Activated naive CD8-positive, alpha-beta T cell treated with anti-CD3 and anti-CD28 coated beads for 36 hours (primary cell): ENCODE data around the gene DST. TPM values are rescaled to one million over a fixed set of nuclear protein-coding genes. Genes with fewer than 3 reads are reported as not detected.

ENCODE experiments used
- DNase-seq: peaks from one replicate; pipeline ENCODE4 v3.0.0; 2021
- H3K27ac Mint-ChIP-seq: one replicate; pipeline ENCODE4 v1.8.0; 2022; ENCODE audit warnings: mild to moderate bottlenecking, moderate library complexity, mixed read lengths
- H3K27me3 Mint-ChIP-seq: one replicate; pipeline ENCODE4 v1.8.0; 2022; ENCODE audit warnings: mild to moderate bottlenecking, mixed read lengths
- H3K36me3 Mint-ChIP-seq: one replicate; pipeline ENCODE4 v1.8.0; 2021; ENCODE audit warnings: mild to moderate bottlenecking, mixed read lengths
- H3K4me1 Mint-ChIP-seq: one replicate; pipeline ENCODE4 v1.8.0; 2021; ENCODE audit warnings: mixed read lengths
- H3K4me3 Mint-ChIP-seq: one replicate; pipeline ENCODE4 v1.8.0; 2022; ENCODE audit warnings: mild to moderate bottlenecking, moderate library complexity, mixed read lengths
- H3K9me3 Mint-ChIP-seq: one replicate; pipeline ENCODE4 v1.8.0; 2022; ENCODE audit warnings: mixed read lengths
- total RNA-seq, 2 experiments: library from RNA; stranded (reverse); gene quantifications; one replicate each; pipeline ENCODE4 v1.2.3, GENCODE V29; 2021

The DST gene
- 1 to 10 TPM; 1.8 to 2.9 TPM for total RNA-seq

- no peaks in the 10 kb centered on the region for H3K4me1 Mint-ChIP-seq
- no peak for DNase-seq
- no peaks in the 10 kb centered on the region for H3K9me3 Mint-ChIP-seq
- no peak within 1 kb of the TSS for H3K4me3 Mint-ChIP-seq
- no peak within 1 kb of the TSS for H3K27ac Mint-ChIP-seq
- H3K27me3 Mint-ChIP-seq = peaks cover 3% of the 10 kb centered on the region
- no peaks in the 10 kb centered on the region for H3K36me3 Mint-ChIP-seq
Observed at GRCh38 chr6:56642366-56643261, at the start of gene DST. TSS of gene DST (minus strand) at chr6:56642889.

GRCh38 chr6:56691814-56692213 lies 49.1 kb upstream of the DST start:
- peaks cover 3% of the 10 kb centered on the region for H3K27me3 Mint-ChIP-seq
- H3K4me1 Mint-ChIP-seq = no peaks in the 10 kb centered on the region
- no peak overlapping the region for H3K27ac Mint-ChIP-seq
- H3K4me3 Mint-ChIP-seq = no peak overlapping the region
- no peaks in the 10 kb centered on the region for H3K36me3 Mint-ChIP-seq
- no peak for DNase-seq
- H3K9me3 Mint-ChIP-seq = no peaks in the 10 kb centered on the region

DNA sequence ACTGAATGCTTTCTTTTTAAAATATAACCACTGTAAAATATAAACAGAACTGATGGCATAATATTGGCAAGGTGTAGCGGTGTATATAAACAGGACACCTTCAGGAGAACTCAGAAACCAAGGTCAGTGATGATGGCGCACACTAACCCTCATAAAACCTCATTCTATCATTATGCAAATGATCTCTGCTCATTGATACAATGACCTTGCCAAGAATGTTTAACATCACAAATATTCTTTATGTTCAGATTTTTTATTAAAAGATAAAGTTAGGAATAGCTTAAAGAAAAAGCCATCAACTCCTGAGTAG lies 48.6 kb upstream of the DST start:
- Mint-ChIP-seq H3K4me1 (no peaks in the 10 kb centered on the region), H3K27me3 (no peaks in the 10 kb centered on the region)

GRCh38 chr6:56690519-56691285 lies 48.0 kb upstream of the DST start:
- Mint-ChIP-seq H3K9me3 (no peaks in the 10 kb centered on the region), H3K27ac (no peak overlapping the region), H3K4me3 (no peak overlapping the region), H3K4me1 (no peaks in the 10 kb centered on the region), H3K36me3 (no peaks in the 10 kb centered on the region), H3K27me3 (no peaks in the 10 kb centered on the region)
- no peak for DNase-seq

More for the DNA sequence above, 48.6 kb upstream of the DST start:
- H3K27ac Mint-ChIP-seq = no peak overlapping the region
- no peaks in the 10 kb centered on the region for H3K9me3 Mint-ChIP-seq
- DNase-seq = no peak
- H3K36me3 Mint-ChIP-seq = no peaks in the 10 kb centered on the region
- no peak overlapping the region for H3K4me3 Mint-ChIP-seq

GRCh38 chr6:56689663-56690062 lies 47.0 kb upstream of the DST start:
- Mint-ChIP-seq H3K4me1 (no peaks in the 10 kb centered on the region), H3K36me3 (no peaks in the 10 kb centered on the region), H3K27ac (no peak overlapping the region), H3K27me3 (peaks cover 5% of the 10 kb centered on the region), H3K4me3 (no peak overlapping the region), H3K9me3 (no peaks in the 10 kb centered on the region)
- DNase-seq = no peak

DNA sequence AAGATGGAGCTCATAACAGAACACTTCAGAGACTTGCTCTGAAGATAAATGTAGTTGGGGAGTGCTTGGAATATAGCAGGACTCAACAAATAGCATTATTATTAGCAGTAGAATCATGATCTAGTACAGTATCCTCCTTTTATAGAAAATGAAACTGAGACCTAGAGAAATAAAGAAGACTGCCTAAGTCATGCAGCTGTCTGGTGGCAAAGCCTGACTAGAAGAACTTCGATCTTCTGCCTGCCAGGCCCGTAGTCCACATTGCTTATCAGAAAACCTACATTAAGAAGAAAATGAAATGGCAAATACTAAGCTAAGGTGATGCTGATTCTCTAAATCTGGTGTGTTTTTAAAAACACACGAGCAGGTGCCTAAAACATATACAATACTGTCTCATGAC lies 46.4 kb upstream of the DST start:
- no peak overlapping the region for H3K4me3 Mint-ChIP-seq
- peaks cover 5% of the 10 kb centered on the region for H3K27me3 Mint-ChIP-seq
- H3K27ac Mint-ChIP-seq = no peak overlapping the region
- H3K9me3 Mint-ChIP-seq = no peaks in the 10 kb centered on the region
- no peak for DNase-seq
- H3K4me1 Mint-ChIP-seq = no peaks in the 10 kb centered on the region
- no peaks in the 10 kb centered on the region for H3K36me3 Mint-ChIP-seq

- Mint-ChIP-seq H3K27ac (no peak overlapping the region), H3K4me1 (no peaks in the 10 kb centered on the region), H3K9me3 (no peaks in the 10 kb centered on the region), H3K36me3 (no peaks in the 10 kb centered on the region), H3K4me3 (no peak overlapping the region), H3K27me3 (peaks cover 5% of the 10 kb centered on the region)
- DNase-seq = no peak
Observed at GRCh38 chr6:56688521-56688920, 45.8 kb upstream of the DST start.

- H3K36me3 Mint-ChIP-seq = no peaks in the 10 kb centered on the region
- peaks cover 5% of the 10 kb centered on the region for H3K27me3 Mint-ChIP-seq
- H3K27ac Mint-ChIP-seq = no peak overlapping the region
- DNase-seq = no peak
- H3K9me3 Mint-ChIP-seq = no peaks in the 10 kb centered on the region
- no peak overlapping the region for H3K4me3 Mint-ChIP-seq
- H3K4me1 Mint-ChIP-seq = no peaks in the 10 kb centered on the region
Observed at GRCh38 chr6:56687551-56687950, 44.9 kb upstream of the DST start.

DNA sequence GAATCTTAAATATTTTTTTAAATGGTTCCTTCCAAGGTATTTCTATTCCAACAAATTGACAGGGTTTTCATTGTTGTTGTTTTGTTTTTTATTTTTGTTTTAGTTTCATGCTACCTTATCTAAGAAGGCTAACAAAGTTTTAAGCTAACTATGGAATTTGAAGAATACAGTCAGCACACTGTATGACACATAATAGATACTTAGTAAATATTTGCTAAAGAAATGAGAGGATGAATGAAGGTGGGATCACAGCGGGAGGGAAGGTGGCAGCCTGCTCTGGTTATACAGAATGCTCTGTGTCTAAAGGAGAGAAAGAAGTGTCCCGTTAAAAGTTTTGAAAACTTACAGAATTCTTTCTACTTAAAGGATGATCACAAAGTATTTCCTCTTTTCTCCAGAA lies 43.7 kb upstream of the DST start:
- Mint-ChIP-seq H3K36me3 (no peaks in the 10 kb centered on the region), H3K27me3 (peaks cover 5% of the 10 kb centered on the region), H3K9me3 (no peaks in the 10 kb centered on the region), H3K4me1 (no peaks in the 10 kb centered on the region), H3K4me3 (no peak overlapping the region), H3K27ac (no peak overlapping the region)
- DNase-seq = no peak

DNA sequence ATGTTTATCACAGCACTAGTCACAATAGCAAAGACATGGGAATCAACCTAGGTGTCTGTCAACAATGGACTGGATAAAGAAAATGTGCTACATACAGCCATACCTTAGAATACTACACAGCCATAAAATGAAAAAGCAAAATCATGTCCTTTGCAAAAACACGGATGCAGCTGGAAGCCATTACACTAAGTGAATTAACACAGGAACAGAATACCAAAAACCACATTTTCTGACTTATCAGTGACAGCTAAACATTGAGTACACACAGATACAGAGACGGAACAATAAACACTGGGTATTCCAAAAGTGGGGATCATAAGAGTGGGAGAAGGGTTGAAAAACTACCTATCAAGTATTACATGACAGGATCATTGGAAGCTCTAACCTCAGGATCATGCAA lies 43.3 kb upstream of the DST start:
- no peak overlapping the region for H3K27ac Mint-ChIP-seq
- H3K4me1 Mint-ChIP-seq = no peaks in the 10 kb centered on the region
- no peaks in the 10 kb centered on the region for H3K9me3 Mint-ChIP-seq
- no peaks in the 10 kb centered on the region for H3K36me3 Mint-ChIP-seq
- peaks cover 5% of the 10 kb centered on the region for H3K27me3 Mint-ChIP-seq
- H3K4me3 Mint-ChIP-seq = no peak overlapping the region
- no peak for DNase-seq

- Mint-ChIP-seq H3K4me1 (no peaks in the 10 kb centered on the region), H3K9me3 (no peaks in the 10 kb centered on the region), H3K27ac (no peak overlapping the region), H3K36me3 (no peaks in the 10 kb centered on the region), H3K4me3 (no peak overlapping the region), H3K27me3 (peaks cover 5% of the 10 kb centered on the region)
- DNase-seq = no peak
Observed at GRCh38 chr6:56685102-56685733, 42.5 kb upstream of the DST start.

- Mint-ChIP-seq H3K27me3 (peaks cover 5% of the 10 kb centered on the region), H3K4me1 (no peaks in the 10 kb centered on the region), H3K9me3 (no peaks in the 10 kb centered on the region), H3K27ac (no peak overlapping the region), H3K36me3 (no peaks in the 10 kb centered on the region), H3K4me3 (no peak overlapping the region)
- DNase-seq = no peak
Observed at GRCh38 chr6:56684342-56685101, 41.8 kb upstream of the DST start.

DNA sequence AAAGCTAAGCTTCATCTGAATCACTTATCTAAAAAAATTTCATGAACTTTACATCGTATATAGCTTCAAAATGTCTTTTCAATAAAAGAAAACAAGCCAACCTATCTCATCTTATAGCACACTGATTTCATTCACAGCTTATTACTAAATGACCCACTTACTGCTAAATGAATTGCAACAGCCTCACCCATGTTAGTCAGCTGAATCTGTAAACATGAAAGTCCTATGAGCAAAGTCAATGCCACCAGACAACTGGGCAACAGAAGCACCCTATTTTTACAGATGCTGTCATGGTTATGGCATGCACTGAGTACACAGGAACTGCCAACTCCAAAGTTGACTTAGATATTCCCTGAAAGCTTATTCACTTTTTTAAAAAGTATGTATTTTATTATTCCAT lies 41.2 kb upstream of the DST start:
- no peak for DNase-seq
- H3K36me3 Mint-ChIP-seq = no peaks in the 10 kb centered on the region
- H3K27ac Mint-ChIP-seq = no peak overlapping the region
- no peaks in the 10 kb centered on the region for H3K9me3 Mint-ChIP-seq
- no peaks in the 10 kb centered on the region for H3K4me1 Mint-ChIP-seq
- H3K27me3 Mint-ChIP-seq = peaks cover 5% of the 10 kb centered on the region
- H3K4me3 Mint-ChIP-seq = no peak overlapping the region

DNA sequence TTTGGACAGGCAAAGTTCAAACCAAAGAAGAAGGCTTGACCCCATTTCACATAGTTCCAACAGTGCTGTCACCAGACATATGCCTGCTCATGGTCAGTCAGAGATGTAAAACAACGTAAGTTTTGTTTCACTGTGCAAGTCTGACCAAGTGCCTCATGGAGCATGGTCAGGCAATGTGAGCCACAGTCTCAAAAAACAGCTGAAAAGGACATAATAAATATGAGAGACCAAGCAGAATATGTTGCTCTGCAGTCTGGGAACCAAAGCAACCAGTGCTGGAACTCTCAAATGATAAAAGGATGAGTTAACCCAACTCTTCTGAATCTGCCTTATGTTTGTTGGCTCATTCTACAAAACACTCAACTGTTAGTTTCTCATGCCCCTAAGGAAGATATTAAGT lies 39.9 kb upstream of the DST start:
- Mint-ChIP-seq H3K27me3 (peaks cover 5% of the 10 kb centered on the region), H3K4me1 (no peaks in the 10 kb centered on the region), H3K9me3 (no peaks in the 10 kb centered on the region), H3K36me3 (no peaks in the 10 kb centered on the region), H3K4me3 (no peak overlapping the region), H3K27ac (no peak overlapping the region)
- DNase-seq = no peak

DNA sequence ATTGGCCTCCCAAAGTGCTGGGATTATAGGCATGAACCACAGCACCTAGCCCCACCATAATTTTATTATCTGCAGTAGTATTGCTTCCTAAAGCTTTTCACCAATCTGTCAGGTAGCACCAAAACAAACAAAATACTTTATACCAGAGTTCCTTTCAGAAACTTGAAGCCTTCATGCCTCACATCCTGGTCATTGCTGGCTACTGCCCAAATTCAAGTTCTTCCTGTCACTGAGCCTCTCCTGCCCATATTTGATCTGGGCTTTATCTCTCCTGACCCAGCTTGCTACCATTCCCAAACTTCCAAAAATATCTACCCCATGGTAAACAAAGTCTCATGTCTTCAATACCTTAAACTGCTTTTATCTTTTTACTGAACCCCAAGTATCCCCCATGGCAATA lies 34.9 kb upstream of the DST start:
- Mint-ChIP-seq H3K9me3 (no peaks in the 10 kb centered on the region), H3K27ac (no peak overlapping the region)

More for the DNA sequence above, 34.9 kb upstream of the DST start:
- H3K36me3 Mint-ChIP-seq = no peaks in the 10 kb centered on the region
- no peak for DNase-seq
- no peaks in the 10 kb centered on the region for H3K27me3 Mint-ChIP-seq
- H3K4me3 Mint-ChIP-seq = no peak overlapping the region
- H3K4me1 Mint-ChIP-seq = no peaks in the 10 kb centered on the region
